Naive B cell (primary cell): ENCODE measurements around the gene STAT4. TPM values are rescaled to one million over a fixed set of nuclear protein-coding genes. Genes with fewer than 3 reads are reported as not detected.
A peak's percentile ranks its signal among the peaks of the same experiment; 100 is the strongest.

Source experiments
- ATAC-seq, 2 donors: fragments of 150-1000 bp; cut with Tn5 transposase; 2 replicates each; pipeline ENCODE4 v1.10.0; 2021; ENCODE audit warnings: low read depth in 2 of 2, mild to moderate bottlenecking in 2 of 2, moderate library complexity in 2 of 2
- DNase-seq: peaks from one replicate; pipeline ENCODE4 v3.0.0; 2022
- H3K27ac Mint-ChIP-seq, 6 donors: one replicate each; pipeline ENCODE4 v1.8.0; 2020 to 2022; ENCODE audit warnings: mild to moderate bottlenecking in 6 of 6, mixed read lengths in 6 of 6, moderate library complexity in 5 of 6, inconsistent platforms in 2 of 6
- H3K27me3 Mint-ChIP-seq, 3 donors: one replicate each; pipeline ENCODE4 v1.8.0; 2021 to 2022; ENCODE audit warnings: mixed read lengths in 3 of 3, mild to moderate bottlenecking in 1 of 3
- H3K36me3 Mint-ChIP-seq, 2 donors: one replicate each; pipeline ENCODE4 v1.8.0; 2020 to 2022; ENCODE audit warnings: mixed read lengths in 2 of 2, inconsistent platforms in 1 of 2, mild to moderate bottlenecking in 1 of 2
- H3K4me1 Mint-ChIP-seq, 3 donors: one replicate each; pipeline ENCODE4 v1.8.0; 2020 to 2022; ENCODE audit warnings: mixed read lengths in 3 of 3, inconsistent platforms in 1 of 3, mild to moderate bottlenecking in 1 of 3, moderate library complexity in 1 of 3
- H3K4me3 Mint-ChIP-seq, 8 donors: one replicate each; pipeline ENCODE4 v1.8.0; 2020 to 2022; ENCODE audit warnings: mild to moderate bottlenecking in 8 of 8, mixed read lengths in 8 of 8, moderate library complexity in 8 of 8, inconsistent platforms in 2 of 8
- H3K9me3 Mint-ChIP-seq, 7 donors: one replicate each; pipeline ENCODE4 v1.8.0; 2020 to 2022; ENCODE audit warnings: mixed read lengths in 7 of 7, mild to moderate bottlenecking in 5 of 7, inconsistent platforms in 2 of 7, moderate library complexity in 1 of 7
- polyA plus RNA-seq, 6 donors: library from polyadenylated mRNA; unstranded; fragments of 300-500 nt; fragmentation: Illumina TruSeq; gene quantifications; one replicate each; pipeline ENCODE4 v1.2.3, GENCODE V29; 2021; ENCODE audit warnings: low read depth in 6 of 6

STAT4 gene
- polyA plus RNA-seq, 6 donors from 2014 or later, result 0.19 to 2.3 (median 1.2) TPM

DNA sequence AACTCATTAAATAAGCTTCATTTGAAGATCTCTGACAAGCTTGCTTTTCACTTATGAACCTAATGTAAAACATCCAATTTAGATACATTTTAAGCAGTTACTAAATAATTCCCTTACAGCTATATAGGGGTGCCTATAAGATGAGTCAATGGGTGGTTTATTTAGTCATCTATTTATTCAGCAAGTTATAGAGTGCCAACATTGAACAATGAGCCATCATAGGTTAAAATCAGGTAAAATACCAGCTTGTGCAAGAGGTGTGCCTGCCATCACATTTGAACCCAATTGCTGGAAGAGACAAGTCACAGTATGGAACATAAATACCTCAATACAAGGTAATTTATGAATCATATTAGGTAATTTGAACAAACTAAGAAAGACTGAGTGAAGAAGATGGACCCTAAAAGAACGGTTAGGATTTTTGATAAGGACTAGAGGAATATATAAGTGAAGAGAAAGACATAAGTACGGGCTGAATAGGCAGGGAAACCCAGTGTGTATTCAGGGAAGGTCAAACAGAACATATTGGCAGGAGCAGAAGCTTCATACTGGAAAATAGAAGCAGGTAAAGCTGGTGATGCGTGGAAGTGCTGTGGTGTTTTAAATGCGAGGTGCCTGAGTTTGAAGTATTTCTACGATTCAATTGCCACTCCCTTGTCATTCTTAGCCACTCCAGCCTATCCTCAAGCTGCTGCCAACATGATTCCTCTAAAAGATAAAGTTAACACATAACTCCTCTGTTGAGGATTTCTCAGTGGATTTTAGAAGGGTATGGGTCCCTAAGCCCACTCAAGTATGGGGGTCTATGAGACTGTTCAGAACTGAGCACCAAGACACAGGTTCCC is 18.9 kb upstream of the STAT4 start:
- DNase-seq, result no peak
- Mint-ChIP-seq H3K9me3 (no peaks in the 10 kb centered on the region), H3K36me3 (no peaks in the 10 kb centered on the region), H3K27me3 (peaks cover 0 to 8% (median 8%) of the 10 kb centered on the region in 3 donors), H3K4me3 (no peak overlapping the region), H3K4me1 (no peaks in the 10 kb centered on the region), H3K27ac (no peak overlapping the region)
- no peak for ATAC-seq

DNA sequence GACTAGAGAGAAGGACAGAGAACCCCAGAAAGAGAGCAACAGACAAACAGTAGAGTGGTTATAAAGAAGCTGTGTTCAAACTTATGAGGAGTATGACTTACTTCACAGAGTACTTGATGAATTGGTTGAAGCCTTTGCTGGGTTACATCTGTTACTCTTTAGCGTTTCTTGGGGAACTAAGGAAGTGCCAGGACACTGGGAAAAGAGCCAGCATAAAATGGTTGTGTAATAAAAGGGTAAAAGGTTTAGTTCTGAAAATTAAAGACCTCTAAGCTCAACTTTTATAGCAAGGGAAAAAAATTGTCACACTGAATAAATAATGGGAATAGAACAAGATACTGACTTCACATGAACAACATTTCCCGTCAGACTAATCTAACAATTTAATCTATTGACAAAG is 17.0 kb upstream of the STAT4 start:
- Mint-ChIP-seq H3K9me3 (no peaks in the 10 kb centered on the region), H3K27me3 (peaks cover 0 to 8% (median 8%) of the 10 kb centered on the region in 3 donors), H3K4me3 (no peak overlapping the region), H3K36me3 (no peaks in the 10 kb centered on the region), H3K27ac (peak overlapping the region in 1 of 6 donors; percentile 5), H3K4me1 (no peaks in the 10 kb centered on the region)
- no peak for DNase-seq
- ATAC-seq, result no peak

DNA sequence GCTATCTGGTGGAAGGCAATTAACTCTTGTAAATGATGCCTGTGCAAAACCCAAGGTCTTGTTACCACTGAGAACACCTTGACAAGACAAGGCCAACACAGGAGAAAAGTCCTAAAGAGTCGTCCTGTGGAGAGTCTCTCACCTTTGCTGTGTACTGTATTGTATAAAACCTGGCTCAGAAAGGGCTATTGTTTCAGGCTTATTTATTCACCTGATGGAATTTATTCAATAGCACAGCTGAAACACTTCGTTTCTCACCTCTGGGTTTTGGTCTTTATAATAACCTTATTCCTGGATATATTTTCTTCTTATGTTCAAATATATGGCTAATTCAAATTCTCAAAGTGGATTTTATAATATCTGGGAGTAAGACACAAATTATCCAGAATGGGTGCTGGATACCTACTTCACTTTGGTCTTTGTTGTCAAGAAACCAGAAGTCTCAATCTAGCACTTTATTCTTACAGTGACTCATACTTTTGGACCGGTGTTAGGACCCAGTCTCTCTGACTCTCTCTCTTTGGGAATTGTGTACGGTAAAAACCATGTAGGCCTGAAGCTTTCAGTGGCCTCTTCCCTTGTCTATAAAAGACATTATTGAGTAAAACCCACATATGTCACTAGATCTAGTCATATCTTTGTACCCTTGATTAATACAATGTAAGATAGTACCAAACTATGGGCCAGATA is 16.1 kb upstream of the STAT4 start:
- Mint-ChIP-seq H3K27ac (no peak overlapping the region), H3K27me3 (peaks cover 0 to 14% (median 8%) of the 10 kb centered on the region in 3 donors), H3K9me3 (no peaks in the 10 kb centered on the region), H3K36me3 (no peaks in the 10 kb centered on the region), H3K4me1 (no peaks in the 10 kb centered on the region), H3K4me3 (no peak overlapping the region)
- DNase-seq, result no peak
- ATAC-seq, result no peak

DNA sequence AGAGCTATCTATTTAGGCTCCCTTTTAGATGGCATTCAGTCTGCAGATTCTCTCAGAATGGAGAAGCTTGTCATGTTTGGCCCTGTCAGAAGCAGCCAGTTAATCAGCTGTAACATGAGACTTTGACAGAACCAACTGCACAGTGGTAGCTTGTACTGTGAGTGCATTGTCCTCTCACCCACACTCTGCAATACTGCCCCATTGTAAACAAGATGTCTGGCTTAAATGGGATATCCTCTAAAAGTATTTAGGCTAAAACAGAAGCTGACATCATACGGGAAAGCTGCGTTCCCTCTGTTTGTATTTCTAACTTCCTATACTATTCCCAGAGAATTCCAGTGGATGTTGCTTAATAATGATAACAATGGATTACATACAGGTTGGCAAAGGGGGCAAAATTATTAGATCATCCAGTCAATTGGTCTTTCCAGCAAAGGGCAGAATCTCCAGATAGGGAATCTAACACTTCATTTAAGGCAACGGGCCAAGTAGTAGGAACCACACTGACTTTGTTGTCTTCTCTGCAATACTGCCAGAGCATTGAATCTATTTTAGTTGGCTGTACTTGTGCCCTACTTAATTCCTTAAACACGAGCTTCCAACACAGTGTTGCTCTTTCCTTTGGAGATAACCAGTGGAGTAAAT is 15.4 kb upstream of the STAT4 start:
- H3K9me3 Mint-ChIP-seq, result no peaks in the 10 kb centered on the region

DNA sequence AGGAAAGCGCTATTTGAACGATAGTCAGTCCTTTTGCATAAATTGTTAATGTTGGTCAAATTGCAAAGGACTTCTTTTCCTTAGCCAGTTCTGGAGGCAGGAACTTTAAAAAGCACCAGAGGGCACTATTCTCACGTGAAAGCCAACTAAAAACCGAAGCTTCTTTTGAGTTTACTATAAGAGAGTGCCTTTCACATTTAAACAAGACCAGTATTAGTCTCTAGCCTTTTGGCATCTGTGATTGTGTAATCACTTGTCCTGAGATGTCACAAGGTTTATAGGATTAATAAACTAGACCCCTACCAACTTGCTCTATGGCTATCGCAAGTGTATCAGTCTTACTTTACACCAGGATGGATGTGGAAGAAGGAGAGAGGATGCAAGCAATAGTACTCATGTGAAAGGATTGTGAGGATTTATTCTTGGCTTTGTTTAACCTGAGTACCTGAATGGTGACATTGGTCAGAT is 14.4 kb upstream of the STAT4 start:
- H3K27me3 Mint-ChIP-seq, result peaks cover 4 to 21% (median 8%) of the 10 kb centered on the region in 3 donors
- no peaks in the 10 kb centered on the region for H3K4me1 Mint-ChIP-seq
- no peaks in the 10 kb centered on the region for H3K9me3 Mint-ChIP-seq
- H3K4me3 Mint-ChIP-seq, result no peak overlapping the region
- ATAC-seq (peak; percentile 32 to 49), DNase-seq (peak; percentile 14)
- no peaks in the 10 kb centered on the region for H3K36me3 Mint-ChIP-seq
- no peak overlapping the region for H3K27ac Mint-ChIP-seq

More for the DNA sequence above, 15.4 kb upstream of the STAT4 start:
- Mint-ChIP-seq H3K4me1 (no peaks in the 10 kb centered on the region), H3K36me3 (no peaks in the 10 kb centered on the region), H3K27ac (no peak overlapping the region), H3K27me3 (peaks cover 0 to 21% (median 8%) of the 10 kb centered on the region in 3 donors), H3K4me3 (no peak overlapping the region)
- DNase-seq (no peak), ATAC-seq (no peak)

DNA sequence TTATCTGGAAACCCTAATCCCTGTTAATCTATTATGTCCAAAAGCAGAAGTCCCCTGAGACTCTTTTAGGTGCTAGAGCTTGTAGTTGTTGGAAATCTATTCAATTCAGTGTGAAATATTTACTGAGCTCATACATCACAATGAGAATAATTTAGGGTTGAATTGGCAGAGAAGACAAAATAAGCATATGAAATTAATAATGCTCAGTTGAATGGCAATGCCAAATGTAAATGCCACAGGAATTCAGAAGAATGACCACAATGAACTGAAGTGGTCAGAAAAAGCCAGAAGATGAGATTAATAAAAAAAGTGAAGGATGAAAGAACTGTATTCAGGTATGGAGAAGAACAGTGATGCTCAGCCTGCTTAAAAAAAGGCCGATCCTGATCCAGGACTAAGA is 8.0 kb upstream of the STAT4 start:
- ATAC-seq (no peak), DNase-seq (no peak)
- H3K4me1 Mint-ChIP-seq, result no peaks in the 10 kb centered on the region
- peaks cover 11 to 33% (median 12%) of the 10 kb centered on the region in 3 donors for H3K27me3 Mint-ChIP-seq
- H3K4me3 Mint-ChIP-seq, result no peak overlapping the region
- peaks cover 0 to 1% (median 0%) of the 10 kb centered on the region in 7 donors for H3K9me3 Mint-ChIP-seq
- no peaks in the 10 kb centered on the region for H3K36me3 Mint-ChIP-seq
- no peak overlapping the region for H3K27ac Mint-ChIP-seq

DNA sequence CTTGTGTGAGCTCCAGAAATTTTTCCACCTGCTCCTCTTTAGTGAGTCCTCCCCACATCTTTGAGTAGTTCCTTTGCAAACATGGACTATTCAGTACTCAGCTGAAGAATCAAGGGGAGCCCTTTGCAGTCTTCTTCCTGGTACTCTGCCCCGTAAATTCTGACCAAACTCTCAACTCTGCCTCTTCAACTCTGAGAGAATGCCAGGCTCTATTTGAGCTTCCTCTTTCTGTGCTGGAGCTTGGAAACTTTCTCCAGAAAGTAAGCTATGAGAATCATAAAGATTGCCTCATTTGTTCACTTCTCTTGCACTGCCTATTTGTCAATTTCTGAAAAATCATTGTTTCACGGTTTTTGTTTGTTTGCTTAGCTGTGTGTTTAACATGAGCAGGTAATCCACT is 7.4 kb upstream of the STAT4 start:
- ATAC-seq (no peak), DNase-seq (no peak)
- peaks cover 0 to 1% (median 0%) of the 10 kb centered on the region in 7 donors for H3K9me3 Mint-ChIP-seq
- H3K4me3 Mint-ChIP-seq, result no peak overlapping the region
- H3K27ac Mint-ChIP-seq, result no peak overlapping the region
- H3K36me3 Mint-ChIP-seq, result no peaks in the 10 kb centered on the region
- peaks cover 11 to 33% (median 12%) of the 10 kb centered on the region in 3 donors for H3K27me3 Mint-ChIP-seq
- no peaks in the 10 kb centered on the region for H3K4me1 Mint-ChIP-seq

DNA sequence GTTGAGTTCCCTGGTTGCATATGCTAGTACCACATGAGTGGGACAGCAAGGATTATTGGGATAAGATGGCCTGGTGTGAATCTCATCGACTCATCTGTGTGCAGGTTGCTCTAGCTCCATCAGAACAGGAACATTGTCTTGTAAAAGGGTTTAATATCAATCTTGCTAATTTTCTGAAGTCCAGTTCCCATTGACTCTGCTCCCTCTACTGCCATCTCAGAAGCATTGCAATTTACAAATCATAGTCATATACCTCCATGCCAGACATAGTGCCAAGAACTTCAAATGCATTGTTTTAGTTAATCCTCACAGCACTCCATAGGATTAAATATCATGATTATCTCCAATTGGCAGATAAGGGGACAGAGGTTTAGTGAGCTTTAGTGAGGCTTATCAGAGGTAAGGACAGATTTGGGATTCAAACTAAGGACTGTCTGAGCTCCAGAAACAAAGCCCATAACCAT is 4.8 kb upstream of the STAT4 start:
- H3K4me3 Mint-ChIP-seq, result no peak overlapping the region
- H3K27me3 Mint-ChIP-seq, result peaks cover 11 to 20% (median 12%) of the 10 kb centered on the region in 3 donors
- H3K27ac Mint-ChIP-seq, result peak overlapping the region in 2 of 6 donors; percentile 2 to 49
- H3K9me3 Mint-ChIP-seq, result peaks cover 0 to 1% (median 0%) of the 10 kb centered on the region in 7 donors
- DNase-seq (peak; percentile 10), ATAC-seq (no peak)
- H3K36me3 Mint-ChIP-seq, result no peaks in the 10 kb centered on the region
- peaks cover 5 to 9% (median 9%) of the 10 kb centered on the region in 3 donors for H3K4me1 Mint-ChIP-seq

DNA sequence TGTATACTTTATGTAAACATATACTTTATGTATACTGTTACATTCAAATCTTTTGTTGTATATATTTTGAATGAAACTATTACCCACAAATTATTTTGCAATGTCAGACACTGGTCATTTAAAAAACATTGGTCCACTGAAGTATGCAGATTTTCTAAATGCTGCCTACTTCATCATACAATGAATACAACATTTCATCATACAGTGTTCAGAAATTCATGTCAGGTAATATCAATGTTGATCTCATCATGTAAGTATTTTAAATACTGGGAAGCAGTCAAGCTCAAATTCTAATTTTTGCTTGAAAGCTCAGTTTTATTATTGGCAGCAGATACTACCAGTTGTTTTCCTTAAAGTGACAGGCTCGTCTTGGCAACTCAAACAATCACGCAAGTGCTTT is 2.9 kb upstream of the STAT4 start:
- ATAC-seq, result no peak
- no peak for DNase-seq
- H3K36me3 Mint-ChIP-seq, result no peaks in the 10 kb centered on the region
- peaks cover 0 to 10% (median 8%) of the 10 kb centered on the region in 3 donors for H3K27me3 Mint-ChIP-seq
- peak overlapping the region in 1 of 6 donors; percentile 90 for H3K27ac Mint-ChIP-seq
- no peak overlapping the region for H3K4me3 Mint-ChIP-seq
- H3K4me1 Mint-ChIP-seq, result peaks cover 9 to 14% (median 14%) of the 10 kb centered on the region in 3 donors
- H3K9me3 Mint-ChIP-seq, result no peaks in the 10 kb centered on the region

DNA sequence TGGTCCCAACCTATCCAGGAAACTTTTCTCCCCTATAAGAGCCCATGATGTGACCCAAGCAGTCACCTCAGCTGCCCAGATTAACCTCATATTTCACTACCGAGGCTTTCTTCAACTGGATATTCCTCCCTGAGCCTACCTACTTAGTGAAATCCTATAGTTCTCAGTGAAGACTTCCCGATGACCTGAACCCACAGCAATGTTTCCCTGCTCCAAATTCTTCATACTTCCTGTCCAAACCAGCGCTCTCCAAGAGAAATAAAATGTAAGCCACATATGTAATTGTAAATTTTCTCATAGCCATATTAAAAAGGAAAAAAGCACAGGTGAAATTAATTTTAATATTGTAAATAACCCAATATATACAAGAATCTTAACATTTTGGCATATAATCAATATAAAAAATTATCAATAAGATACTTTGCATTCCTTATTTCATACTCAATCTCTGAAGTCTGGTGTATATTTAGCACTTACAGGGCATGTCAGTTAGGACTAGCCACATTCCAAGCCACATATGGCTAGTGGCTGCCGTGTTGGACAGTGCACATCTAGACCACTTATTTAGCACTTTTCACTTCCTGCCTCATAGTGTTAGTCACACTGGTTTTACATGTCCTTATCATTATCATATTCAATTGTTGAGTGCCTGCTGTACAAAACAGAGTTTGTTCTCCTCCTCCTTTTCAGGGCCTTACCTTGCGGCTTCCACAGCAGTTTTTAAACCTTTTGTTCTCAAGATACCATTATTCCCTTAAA is 1.9 kb upstream of the STAT4 start:
- Mint-ChIP-seq H3K9me3 (no peaks in the 10 kb centered on the region), H3K27ac (peak overlapping the region; percentile 38 to 96 (median 52)), H3K36me3 (no peaks in the 10 kb centered on the region), H3K4me3 (peak overlapping the region in 3 of 8 donors; percentile 1 to 32 (median 7)), H3K4me1 (peaks cover 9 to 14% (median 14%) of the 10 kb centered on the region in 3 donors), H3K27me3 (peaks cover 0 to 4% (median 0%) of the 10 kb centered on the region in 3 donors)
- no peak for ATAC-seq
- DNase-seq, result no peak

DNA sequence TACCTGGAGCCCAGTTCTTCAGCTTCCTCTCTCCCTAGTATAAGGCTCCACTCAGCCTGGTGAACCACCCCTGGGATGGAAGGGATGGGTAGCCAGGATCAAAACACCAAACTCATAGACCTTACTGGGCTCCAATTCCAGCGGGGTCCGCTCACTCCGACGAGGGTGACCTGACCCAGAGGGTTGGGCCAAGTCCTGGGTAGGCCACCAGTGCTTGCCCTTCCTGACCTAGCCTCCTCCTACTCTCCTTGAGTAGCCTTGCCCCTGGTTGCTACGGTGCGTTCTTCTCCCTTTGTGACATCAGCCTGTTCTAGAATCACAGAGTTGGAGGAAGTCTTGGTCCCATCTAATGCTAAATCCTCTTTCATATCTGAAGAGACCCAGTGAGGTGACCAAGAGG is 537 bp upstream of the STAT4 start:
- DNase-seq, result no peak
- peak; percentile 2 for ATAC-seq
- H3K27ac Mint-ChIP-seq, result peak overlapping the region; percentile 83 to 96 (median 92)
- peaks cover 9 to 14% (median 14%) of the 10 kb centered on the region in 3 donors for H3K4me1 Mint-ChIP-seq
- no peaks in the 10 kb centered on the region for H3K9me3 Mint-ChIP-seq
- peaks cover 1 to 7% (median 4%) of the 10 kb centered on the region in 3 donors for H3K27me3 Mint-ChIP-seq
- no peaks in the 10 kb centered on the region for H3K36me3 Mint-ChIP-seq
- peak overlapping the region; percentile 82 to 95 (median 90) for H3K4me3 Mint-ChIP-seq

DNA sequence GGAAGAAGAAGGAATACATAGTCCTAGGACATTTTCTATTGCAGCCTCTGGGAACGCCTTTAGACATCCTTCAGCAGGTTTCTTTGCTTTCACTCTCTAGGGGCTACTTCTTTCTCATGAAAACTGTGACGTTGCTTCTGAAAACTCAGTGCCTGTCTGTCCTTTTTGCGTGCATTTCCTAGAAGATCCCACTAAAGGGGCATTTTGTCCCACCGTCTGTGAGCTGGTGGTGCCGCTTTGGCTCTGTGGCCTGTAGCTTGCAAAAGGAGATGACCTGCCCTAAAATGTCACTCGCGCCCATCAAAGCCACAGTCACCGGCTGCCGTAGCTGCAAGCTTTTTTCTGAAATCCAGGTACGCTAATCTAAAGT is 579 bp downstream of the STAT4 start:
- peaks cover 4 to 8% (median 7%) of the 10 kb centered on the region in 3 donors for H3K27me3 Mint-ChIP-seq
- peak overlapping the region; percentile 82 to 95 (median 90) for H3K4me3 Mint-ChIP-seq
- H3K4me1 Mint-ChIP-seq, result peaks cover 9 to 14% (median 14%) of the 10 kb centered on the region in 3 donors
- H3K27ac Mint-ChIP-seq, result peak overlapping the region; percentile 89 to 96 (median 94)
- no peaks in the 10 kb centered on the region for H3K9me3 Mint-ChIP-seq
- DNase-seq, result peak; percentile 45
- peak; percentile 20 to 21 for ATAC-seq
- no peaks in the 10 kb centered on the region for H3K36me3 Mint-ChIP-seq
